C4-2B (cell line): Measurements from ENCODE around the gene ELMO1.

ENCODE experiments used
- H3K27ac ChIP-seq: fragments of 450-650 bp; 2 replicates; pipeline ENCODE4 v1.5.1; 2017
- CTCF ChIP-seq: fragments of 450-650 bp; conservative IDR thresholded peaks from 2 replicates; pipeline ENCODE4 v1.5.1; 2017; ENCODE audit warnings: mild to moderate bottlenecking
- ZFX ChIP-seq: fragments of 450-650 bp; IDR thresholded peaks from 2 replicates; pipeline ENCODE4 v1.6.1; 2017

The ELMO1 gene

GRCh38 chr7:37041461-37041860 is 407.2 kb downstream of the ELMO1 start:
- no peak overlapping the region for H3K27ac ChIP-seq
- TF ChIP-seq CTCF (no peak), ZFX (no peak)

- no peak overlapping the region for H3K27ac ChIP-seq
- TF ChIP-seq CTCF (no peak), ZFX (no peak)
Measured at GRCh38 chr7:37040330-37040729, 408.3 kb downstream of the ELMO1 start.

GRCh38 chr7:37039131-37039749 is 409.4 kb downstream of the ELMO1 start:
- H3K27ac ChIP-seq, result no peak overlapping the region
- TF ChIP-seq ZFX, result no peak
- TF ChIP-seq CTCF, result no peak

GRCh38 chr7:37038706-37039105 is 410.0 kb downstream of the ELMO1 start:
- H3K27ac ChIP-seq, result no peak overlapping the region
- TF ChIP-seq CTCF, result no peak
- TF ChIP-seq ZFX, result no peak

- no peak overlapping the region for H3K27ac ChIP-seq
- TF ChIP-seq ZFX (no peak), CTCF (no peak)
Measured at GRCh38 chr7:37037286-37037685, 411.4 kb downstream of the ELMO1 start.

GRCh38 chr7:37035631-37036030 is 413.0 kb downstream of the ELMO1 start:
- no peak for TF ChIP-seq ZFX
- no peak for TF ChIP-seq CTCF
- H3K27ac ChIP-seq, result no peak overlapping the region

GRCh38 chr7:37033141-37033540 is 415.5 kb downstream of the ELMO1 start:
- TF ChIP-seq ZFX, result no peak
- no peak for TF ChIP-seq CTCF
- no peak overlapping the region for H3K27ac ChIP-seq
